Vagina (tissue), 2 donors: ENCODE measurements around the gene MIPEP. TPM values are rescaled to one million over a fixed set of nuclear protein-coding genes. Genes with fewer than 3 reads are reported as not detected.

Experiments used
- DNase-seq, 2 donors: peaks; one replicate each; pipeline ENCODE4 v3.0.0-alpha.2; 2017; ENCODE audit errors: extremely low spot score in 2 of 2
- H3K27ac ChIP-seq: fragments of 200-600 bp; sonication (generic); one replicate; pipeline ENCODE4 v1.5.1; 2019
- H3K27me3 ChIP-seq: fragments of 200-600 bp; sonication (generic); one replicate; pipeline ENCODE4 v1.5.1; 2019
- H3K36me3 ChIP-seq, 2 donors: fragments of 200-600 bp; sonication (generic); one replicate each; pipeline ENCODE4 v1.5.1; 2017 to 2019
- H3K4me1 ChIP-seq: fragments of 200-600 bp; sonication (generic); one replicate; pipeline ENCODE4 v1.5.1; 2019
- H3K4me3 ChIP-seq, 2 donors: fragments of 200-600 bp; sonication (generic); 1 replicate in 1 of 2; 2 replicates in 1 of 2; pipeline ENCODE4 v1.5.1; 2016 to 2019
- H3K9me3 ChIP-seq: fragments of 200-600 bp; sonication (generic); one replicate; pipeline ENCODE4 v1.5.1; 2019
- CTCF ChIP-seq, 3 experiments: fragments of 450-650 bp in 2 of 3; fragments of 200-600 bp in 1 of 3; sonication (generic) in 1 of 3; IDR thresholded peaks; one replicate each; pipeline ENCODE4 v1.5.1; 2017 to 2019; ENCODE audit warnings: antibody characterized with exemption in 3 of 3, mild to moderate bottlenecking in 2 of 3, moderate library complexity in 2 of 3
- POLR2A ChIP-seq, 2 donors: fragments of 450-650 bp; IDR thresholded peaks; one replicate each; pipeline ENCODE4 v1.6.1; 2017; ENCODE audit warnings: antibody characterized with exemption in 2 of 2, mild to moderate bottlenecking in 2 of 2, moderate library complexity in 2 of 2
- POLR2AphosphoS5 ChIP-seq, 2 donors: sonication (generic); formaldehyde crosslinking; IDR thresholded peaks; one replicate each; pipeline ENCODE4 v1.9.0; 2017; ENCODE audit warnings: antibody characterized with exemption in 2 of 2, mild to moderate bottlenecking in 2 of 2, low read depth in 1 of 2; ENCODE audit not compliant: insufficient read depth in 1 of 2
- intact Hi-C: fragments of 100-400 bp; cut with DNase I; formaldehyde crosslinking; loops from one replicate; pipeline ENCODE4 v1.15.1; 2023
- total RNA-seq: library from RNA; depleted of rRNA; stranded (reverse); fragments of >200 nt; gene quantifications from one replicate; pipeline ENCODE4 v1.2.3, GENCODE V29; 2016

Gene MIPEP
- total RNA-seq, 1 donor from 2014 or later, result 13.3 TPM

GRCh38 chr13:23790577-23791170, 98.5 kb downstream of the MIPEP start:
- DNase-seq, result no peak
- H3K9me3 ChIP-seq, result no peaks in the 10 kb centered on the region
- no peak overlapping the region for H3K27ac ChIP-seq
- intact Hi-C loops, result no loop called here
- H3K27me3 ChIP-seq, result no peaks in the 10 kb centered on the region
- TF ChIP-seq POLR2AphosphoS5 (IDR thresholded peaks at IDR 0.05; ENCODE audit: insufficient read depth in 1 of 2, low read depth in 1 of 2) (no peak), CTCF (IDR thresholded peaks at IDR 0.05) (no peak), POLR2A (IDR thresholded peaks at IDR 0.05) (no peak)
- peaks cover 16% of the 10 kb centered on the region for H3K4me1 ChIP-seq
- H3K4me3 ChIP-seq, result no peak overlapping the region
- H3K36me3 ChIP-seq, result no peaks in the 10 kb centered on the region

- no peak for TF ChIP-seq POLR2A (IDR thresholded peaks at IDR 0.05)
- no peak for TF ChIP-seq CTCF (IDR thresholded peaks at IDR 0.05)
- TF ChIP-seq POLR2AphosphoS5 (IDR thresholded peaks at IDR 0.05; ENCODE audit: insufficient read depth in 1 of 2, low read depth in 1 of 2), result no peak
- no peak for DNase-seq
- no peaks in the 10 kb centered on the region for H3K9me3 ChIP-seq
- no peak overlapping the region for H3K4me3 ChIP-seq
- H3K36me3 ChIP-seq, result no peaks in the 10 kb centered on the region
- peaks cover 16% of the 10 kb centered on the region for H3K4me1 ChIP-seq
- intact Hi-C loops, result no loop called here
- no peak overlapping the region for H3K27ac ChIP-seq
- H3K27me3 ChIP-seq, result no peaks in the 10 kb centered on the region
Observed at GRCh38 chr13:23789576-23790346, 99.4 kb downstream of the MIPEP start.

GRCh38 chr13:23788459-23788858, 100.7 kb downstream of the MIPEP start:
- no peaks in the 10 kb centered on the region for H3K36me3 ChIP-seq
- no peak for TF ChIP-seq CTCF (IDR thresholded peaks at IDR 0.05)
- no peak for TF ChIP-seq POLR2A (IDR thresholded peaks at IDR 0.05)
- no peak for TF ChIP-seq POLR2AphosphoS5 (IDR thresholded peaks at IDR 0.05; ENCODE audit: insufficient read depth in 1 of 2, low read depth in 1 of 2)
- no peak for DNase-seq
- H3K27me3 ChIP-seq, result no peaks in the 10 kb centered on the region
- H3K27ac ChIP-seq, result no peak overlapping the region
- no peaks in the 10 kb centered on the region for H3K9me3 ChIP-seq
- peaks cover 9% of the 10 kb centered on the region for H3K4me1 ChIP-seq
- intact Hi-C loops, result no loop called here
- no peak overlapping the region for H3K4me3 ChIP-seq

DNA sequence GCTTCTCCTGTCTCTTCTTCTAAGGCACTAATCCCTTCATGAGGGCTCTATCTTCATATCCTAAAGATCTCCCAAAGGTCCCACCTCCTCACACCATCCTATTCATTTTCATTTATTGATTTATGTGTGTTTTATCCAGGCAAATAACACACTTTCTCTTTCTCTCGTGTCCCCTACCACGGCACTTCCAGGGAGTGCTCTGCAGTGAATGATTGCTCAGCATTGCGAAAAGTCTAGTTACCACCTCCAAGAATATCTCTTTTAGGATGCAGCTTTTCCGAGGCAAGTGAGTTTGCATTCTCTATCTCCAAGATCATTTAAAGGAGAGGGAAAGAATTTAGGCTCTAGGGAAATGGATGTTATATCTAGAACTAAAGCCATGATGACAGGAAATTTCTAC, 101.7 kb downstream of the MIPEP start:
- DNase-seq, result no peak
- H3K4me1 ChIP-seq, result peaks cover 9% of the 10 kb centered on the region
- H3K36me3 ChIP-seq, result no peaks in the 10 kb centered on the region
- intact Hi-C loops, result no loop called here
- H3K4me3 ChIP-seq, result no peak overlapping the region
- H3K9me3 ChIP-seq, result no peaks in the 10 kb centered on the region
- no peak overlapping the region for H3K27ac ChIP-seq
- H3K27me3 ChIP-seq, result no peaks in the 10 kb centered on the region
- TF ChIP-seq CTCF (IDR thresholded peaks at IDR 0.05), result no peak
- TF ChIP-seq POLR2A (IDR thresholded peaks at IDR 0.05), result no peak
- TF ChIP-seq POLR2AphosphoS5 (IDR thresholded peaks at IDR 0.05; ENCODE audit: insufficient read depth in 1 of 2, low read depth in 1 of 2), result no peak

GRCh38 chr13:23786607-23787006, 102.6 kb downstream of the MIPEP start:
- intact Hi-C loops, result no loop called here
- no peak for TF ChIP-seq CTCF (IDR thresholded peaks at IDR 0.05)
- no peak for TF ChIP-seq POLR2A (IDR thresholded peaks at IDR 0.05)
- TF ChIP-seq POLR2AphosphoS5 (IDR thresholded peaks at IDR 0.05; ENCODE audit: insufficient read depth in 1 of 2, low read depth in 1 of 2), result no peak
- H3K27me3 ChIP-seq, result no peaks in the 10 kb centered on the region
- no peaks in the 10 kb centered on the region for H3K36me3 ChIP-seq
- peaks cover 9% of the 10 kb centered on the region for H3K4me1 ChIP-seq
- no peak for DNase-seq
- no peak overlapping the region for H3K4me3 ChIP-seq
- no peak overlapping the region for H3K27ac ChIP-seq
- no peaks in the 10 kb centered on the region for H3K9me3 ChIP-seq
